ENCODE measurements around the gene GLRA3. TPM values are rescaled to one million over a fixed set of nuclear protein-coding genes. Genes with fewer than 3 reads are reported as not detected.

GLRA3 gene
- total RNA-seq, 1 donor from 2014 or later = not detected

- intact Hi-C loops (cut with micrococcal nuclease) = no loop called here
- H3K27ac ChIP-seq (replicated peaks) = no peak overlapping the region
- H3K36me3 ChIP-seq = no peaks in the 10 kb centered on the region
- H3K9me3 ChIP-seq (replicated peaks) = no peaks in the 10 kb centered on the region
- DNase-seq = no peak
- H3K27me3 ChIP-seq (ENCODE audit: low read depth) = no peaks in the 10 kb centered on the region
- TF ChIP-seq CTCF (IDR thresholded peaks at IDR 0.05; ENCODE audit: borderline replicate concordance) = no peak
- H3K4me1 ChIP-seq = no peaks in the 10 kb centered on the region
- H3K4me3 ChIP-seq = no peak overlapping the region
Measured at GRCh38 chr4:174669270-174669669, 159.8 kb downstream of the GLRA3 start.

GRCh38 chr4:174665799-174666198 is 163.2 kb downstream of the GLRA3 start:
- Histone ChIP-seq H3K27ac (replicated peaks) (no peak overlapping the region), H3K9me3 (replicated peaks) (no peaks in the 10 kb centered on the region), H3K4me1 (no peaks in the 10 kb centered on the region), H3K4me3 (no peak overlapping the region), H3K27me3 (ENCODE audit: low read depth) (no peaks in the 10 kb centered on the region), H3K36me3 (no peaks in the 10 kb centered on the region)
- TF ChIP-seq CTCF (IDR thresholded peaks at IDR 0.05; ENCODE audit: borderline replicate concordance) = no peak
- no peak for DNase-seq
- intact Hi-C loops (cut with micrococcal nuclease) = no loop called here

DNA sequence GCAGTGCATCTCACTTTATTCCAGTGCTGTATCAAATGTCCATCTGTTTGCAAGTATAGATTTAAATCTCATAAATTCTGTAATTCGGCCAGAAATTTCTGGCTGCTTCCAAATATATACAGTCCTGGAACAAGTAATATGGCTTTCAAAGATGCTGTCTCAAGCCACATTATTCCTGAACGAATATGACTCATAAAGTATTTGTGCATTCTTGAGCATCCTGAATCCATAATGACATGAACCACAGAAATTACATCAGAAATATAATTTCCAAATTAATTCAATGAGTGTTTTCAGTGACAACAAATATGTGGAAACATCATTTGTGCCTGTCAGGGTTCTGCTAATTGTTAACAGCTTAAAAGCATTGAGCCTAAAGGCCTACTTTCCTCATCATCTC is 165.8 kb downstream of the GLRA3 start:
- H3K9me3 ChIP-seq (replicated peaks) = no peaks in the 10 kb centered on the region
- H3K36me3 ChIP-seq = no peaks in the 10 kb centered on the region
- H3K27ac ChIP-seq (replicated peaks) = no peak overlapping the region
- TF ChIP-seq CTCF (IDR thresholded peaks at IDR 0.05; ENCODE audit: borderline replicate concordance) = no peak
- H3K27me3 ChIP-seq (ENCODE audit: low read depth) = no peaks in the 10 kb centered on the region
- intact Hi-C loops (cut with micrococcal nuclease) = no loop called here
- DNase-seq = no peak
- no peak overlapping the region for H3K4me3 ChIP-seq
- H3K4me1 ChIP-seq = no peaks in the 10 kb centered on the region

DNA sequence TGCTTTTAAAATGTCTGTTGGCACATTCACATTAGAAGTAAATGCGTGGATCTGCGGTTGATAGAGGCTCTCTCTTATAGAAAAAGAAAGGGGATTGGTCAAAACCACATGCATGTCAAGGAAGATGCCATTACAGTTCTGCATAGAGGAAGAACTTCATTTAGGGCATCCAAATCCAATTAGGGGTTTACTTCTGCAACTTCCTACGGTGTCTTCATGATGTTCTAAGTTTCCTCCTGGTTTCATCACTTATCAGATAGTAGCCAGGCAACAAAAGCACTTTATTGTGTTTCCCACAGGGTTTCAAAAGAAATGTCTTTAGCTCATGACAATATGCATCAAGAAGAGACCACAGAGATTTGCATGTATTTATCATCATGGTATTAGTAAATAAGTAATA is 170.8 kb downstream of the GLRA3 start:
- Histone ChIP-seq H3K9me3 (replicated peaks) (no peaks in the 10 kb centered on the region), H3K4me1 (no peaks in the 10 kb centered on the region), H3K27ac (replicated peaks) (no peak overlapping the region), H3K36me3 (no peaks in the 10 kb centered on the region), H3K27me3 (ENCODE audit: low read depth) (no peaks in the 10 kb centered on the region), H3K4me3 (no peak overlapping the region)
- no peak for DNase-seq
- intact Hi-C loops (cut with micrococcal nuclease) = no loop called here
- TF ChIP-seq CTCF (IDR thresholded peaks at IDR 0.05; ENCODE audit: borderline replicate concordance) = no peak

DNA sequence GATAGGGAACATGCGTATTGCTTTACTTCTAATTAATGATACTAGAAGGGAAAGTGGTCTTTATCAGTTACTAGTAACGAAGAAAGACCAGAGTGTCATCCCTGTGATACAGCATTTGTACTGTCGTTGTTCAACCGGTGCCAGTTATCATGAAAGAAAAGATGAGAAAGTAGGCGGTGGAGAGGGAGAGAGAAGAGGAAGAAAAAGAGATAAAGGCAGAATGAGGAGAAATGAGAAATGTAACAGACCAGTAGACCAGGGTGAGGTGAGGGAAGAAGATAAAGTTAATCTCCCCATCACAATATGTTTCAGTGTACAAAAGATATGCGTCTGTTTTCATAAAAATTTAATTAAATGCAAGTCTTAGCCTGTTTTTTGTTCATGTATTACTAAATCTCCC is 171.6 kb downstream of the GLRA3 start:
- no peak for DNase-seq
- Histone ChIP-seq H3K27ac (replicated peaks) (no peak overlapping the region), H3K4me3 (no peak overlapping the region), H3K9me3 (replicated peaks) (no peaks in the 10 kb centered on the region), H3K4me1 (no peaks in the 10 kb centered on the region), H3K36me3 (no peaks in the 10 kb centered on the region), H3K27me3 (ENCODE audit: low read depth) (no peaks in the 10 kb centered on the region)
- intact Hi-C loops (cut with micrococcal nuclease) = no loop called here
- no peak for TF ChIP-seq CTCF (IDR thresholded peaks at IDR 0.05; ENCODE audit: borderline replicate concordance)

GRCh38 chr4:174654634-174655033 is 174.4 kb downstream of the GLRA3 start:
- intact Hi-C loops (cut with micrococcal nuclease) = no loop called here
- Histone ChIP-seq H3K9me3 (replicated peaks) (no peaks in the 10 kb centered on the region), H3K36me3 (no peaks in the 10 kb centered on the region), H3K27me3 (ENCODE audit: low read depth) (no peaks in the 10 kb centered on the region), H3K27ac (replicated peaks) (no peak overlapping the region), H3K4me1 (no peaks in the 10 kb centered on the region), H3K4me3 (no peak overlapping the region)
- no peak for DNase-seq
- no peak for TF ChIP-seq CTCF (IDR thresholded peaks at IDR 0.05; ENCODE audit: borderline replicate concordance)
